Activated CD4-positive, alpha-beta T cell treated with anti-CD3 and anti-CD28 coated beads, Interleukin-2, Interleukin-6, amounts not matched to agents 100 ng/mL and 50 ng/mL, durations not matched to agents 16 hours and 8 hours (primary cell): Measurements from ENCODE around the gene NFX1.
A peak's percentile ranks its signal among the peaks of the same experiment; 100 is the strongest.

Experiments
- DNase-seq: peaks from one replicate; pipeline ENCODE4 v3.0.0-alpha.2; 2020

The NFX1 gene

DNA sequence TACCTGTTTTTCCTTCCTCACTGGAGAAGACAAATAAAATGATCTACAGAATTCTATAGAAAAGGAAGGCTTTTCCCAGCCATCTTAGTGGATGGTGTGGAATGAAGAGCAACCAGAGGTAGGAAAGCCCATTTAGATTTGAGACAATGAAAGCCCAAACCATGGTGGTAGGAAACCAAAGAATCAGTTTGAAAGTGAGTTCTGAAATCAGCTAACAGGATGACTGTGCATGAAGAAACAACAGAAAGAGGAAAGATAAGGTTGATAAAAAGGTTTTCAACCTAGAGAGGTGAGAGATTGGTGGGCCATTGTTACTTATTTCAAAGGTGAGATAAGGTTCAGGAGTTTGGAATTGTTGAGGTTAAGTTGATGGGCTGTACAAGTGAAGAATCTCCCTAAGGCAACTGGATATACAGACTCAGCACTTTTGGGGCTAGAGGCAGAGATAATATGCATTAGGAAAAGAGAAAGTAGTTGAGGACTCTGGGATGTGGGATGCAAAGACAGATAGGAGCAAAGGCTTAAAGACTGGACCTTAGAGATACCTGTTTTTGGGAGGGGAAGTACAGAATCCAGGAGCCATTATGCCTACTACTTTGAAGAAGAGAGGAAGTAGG is 23.1 kb upstream of the NFX1 start:
- DNase-seq: peak; percentile 58

DNA sequence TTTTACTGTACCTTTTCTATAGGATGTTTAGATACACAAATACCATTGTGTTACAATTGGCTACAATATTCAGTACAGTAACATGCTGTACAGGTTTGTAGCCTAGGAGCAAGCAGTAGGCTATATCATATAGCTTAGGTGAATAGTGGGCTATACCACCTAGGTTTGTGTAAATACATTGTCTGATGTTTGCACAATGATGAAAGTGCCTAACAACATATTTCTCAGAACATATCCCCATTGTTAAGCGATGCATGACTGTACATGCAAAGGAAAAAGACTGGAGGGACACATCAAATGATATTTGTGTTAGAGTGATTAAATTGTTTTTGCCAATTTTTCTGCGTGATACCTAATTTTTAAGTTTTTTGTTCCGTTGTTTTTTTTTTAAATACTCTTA is 20.2 kb upstream of the NFX1 start:
- no peak for DNase-seq

DNA sequence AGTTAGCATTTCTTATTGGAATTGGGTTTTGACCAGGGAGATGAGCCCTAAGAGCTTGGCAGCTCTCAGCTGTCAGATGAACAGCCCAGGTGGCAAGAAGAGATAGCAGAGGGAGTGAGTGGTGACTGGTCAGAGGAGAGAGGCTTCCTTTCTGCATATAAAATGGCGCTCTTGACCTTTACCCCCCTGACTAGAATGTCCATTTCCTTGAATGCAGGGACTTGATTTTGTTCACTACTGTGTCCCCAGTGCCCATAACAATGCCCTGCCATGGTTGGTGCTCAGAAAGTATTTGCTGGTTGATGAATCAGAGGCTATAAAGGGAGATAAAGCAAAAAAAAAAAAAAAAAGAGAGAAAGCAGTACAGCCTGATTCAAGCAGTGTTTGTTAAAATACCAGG is 18.3 kb upstream of the NFX1 start:
- DNase-seq: no peak

DNA sequence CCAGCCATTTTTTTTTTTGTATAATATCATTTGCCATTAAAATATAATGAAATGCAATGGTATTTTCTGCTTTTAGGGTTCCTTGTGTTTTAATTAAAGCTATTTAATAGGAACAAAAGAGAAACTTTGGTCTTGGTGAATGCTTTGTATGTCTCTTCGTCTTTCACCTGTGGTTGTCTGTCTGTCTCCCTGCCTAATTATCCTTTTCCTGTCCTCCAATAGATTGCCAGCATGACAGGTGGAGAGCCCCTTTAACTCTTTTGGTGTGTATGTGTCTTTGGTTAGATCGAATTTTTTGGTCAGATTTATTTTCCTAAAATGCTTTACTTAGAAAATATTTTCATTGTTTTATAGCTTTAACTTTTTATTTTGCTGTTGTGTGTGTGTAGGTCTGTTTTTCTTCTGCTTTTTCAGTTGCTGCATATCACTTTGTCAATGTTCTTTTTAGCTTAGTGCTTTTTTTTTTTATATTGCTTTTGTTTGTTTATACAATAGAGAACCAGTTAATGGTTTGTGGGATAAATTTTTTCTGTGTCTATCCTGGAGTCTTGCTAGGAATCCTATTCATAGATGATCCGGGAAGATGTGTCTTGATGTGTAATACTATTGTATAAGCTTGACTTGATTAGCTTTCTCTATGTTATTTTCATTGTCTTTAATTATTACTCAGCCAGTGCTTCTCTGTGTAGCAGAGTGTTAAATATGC is 16.9 kb upstream of the NFX1 start:
- no peak for DNase-seq

DNA sequence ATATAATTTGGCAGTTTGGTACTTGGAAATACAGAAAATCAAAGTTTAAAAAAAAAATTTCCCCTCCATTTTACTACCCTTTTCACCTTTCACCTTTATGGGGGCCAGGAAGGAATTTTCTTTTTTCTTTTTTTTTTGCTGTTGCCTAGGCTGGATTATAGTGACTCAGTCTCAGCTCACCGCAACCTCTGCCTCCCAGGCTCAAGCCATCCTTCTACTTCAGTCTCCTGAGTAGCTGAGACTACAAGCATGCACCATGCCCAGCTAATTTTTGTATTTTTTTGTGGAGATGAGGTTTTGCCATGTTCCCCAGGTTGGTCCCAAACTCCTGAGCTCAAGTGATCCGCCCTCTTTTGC is 16.4 kb upstream of the NFX1 start:
- no peak for DNase-seq

DNA sequence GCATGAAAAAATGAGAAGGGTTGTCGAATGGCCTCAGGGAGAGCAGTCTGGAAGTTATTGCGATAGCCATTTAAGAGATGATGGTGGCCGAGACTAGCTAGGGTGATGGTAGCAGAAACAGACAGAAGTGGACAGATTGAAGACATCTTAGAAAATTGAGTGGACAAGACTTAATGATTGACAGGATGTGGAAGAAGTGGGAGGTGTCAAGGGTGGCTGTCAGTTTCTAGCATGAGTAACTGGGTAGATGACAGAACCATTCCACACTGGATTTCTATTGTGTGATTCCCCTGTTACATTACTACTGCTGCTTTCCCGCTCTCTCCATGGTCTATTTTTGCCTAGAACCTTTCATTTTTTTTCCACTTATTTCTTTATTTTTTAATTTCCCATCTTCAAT is 12.8 kb upstream of the NFX1 start:
- no peak for DNase-seq

GRCh38 chr9:33285502-33285901 is 4.8 kb upstream of the NFX1 start:
- no peak for DNase-seq

- DNase-seq: peak; percentile 79
These were observed 3.2 kb upstream of the NFX1 start for GRCh38 chr9:33287087-33287490.

- no peak for DNase-seq
These were observed 2.1 kb upstream of the NFX1 start for GRCh38 chr9:33288235-33288634.

DNA sequence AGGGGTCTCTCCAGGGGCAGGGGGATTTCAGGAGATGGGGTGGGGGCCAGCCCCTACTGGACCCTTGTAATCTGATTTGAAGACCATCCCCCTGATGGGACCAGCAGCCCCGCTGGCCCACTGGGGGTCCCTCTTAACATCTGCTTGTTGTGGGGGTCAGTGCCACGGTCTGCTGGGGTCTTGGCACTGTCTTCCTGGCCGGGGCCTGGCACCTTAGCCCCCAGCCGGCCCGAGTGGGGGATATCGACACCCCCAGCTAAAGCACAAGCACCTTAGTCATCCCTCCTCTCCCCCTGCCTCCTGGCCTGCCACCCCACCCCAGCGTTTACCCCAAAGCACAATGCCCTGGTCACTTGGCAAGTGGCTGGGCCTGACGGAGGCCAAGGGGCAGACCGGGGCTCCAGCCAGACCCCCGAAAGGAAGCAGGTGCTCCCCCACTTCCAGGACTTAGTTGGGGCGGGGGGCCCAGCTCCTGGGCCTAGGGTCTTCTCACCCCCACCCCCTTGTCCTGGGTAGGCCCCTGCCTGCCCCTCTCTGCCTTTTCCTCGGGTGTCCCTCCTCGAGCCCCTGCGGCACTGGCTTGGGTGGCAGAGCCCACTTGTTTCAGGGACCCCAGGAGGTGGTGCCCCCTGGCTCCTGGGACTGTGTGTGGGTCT is 1.4 kb upstream of the NFX1 start:
- DNase-seq: no peak

- no peak for DNase-seq
These were observed 820 bp upstream of the NFX1 start for GRCh38 chr9:33289496-33289895.

DNA sequence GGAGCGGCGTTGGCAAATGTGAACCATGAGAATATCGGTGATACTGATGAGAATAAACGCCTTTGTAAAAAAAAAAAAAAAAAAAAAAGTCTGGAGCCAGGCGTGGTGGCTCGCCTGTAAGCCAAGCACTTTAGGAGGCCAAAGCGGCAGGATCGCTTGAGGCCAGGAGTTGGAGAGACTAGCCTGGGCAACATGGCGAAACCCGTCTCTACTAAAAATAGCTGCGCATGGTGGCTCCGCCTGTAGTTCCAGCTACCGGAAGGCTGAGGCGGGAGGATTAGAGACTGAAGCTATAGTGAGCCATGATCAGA is 425 bp upstream of the NFX1 start:
- DNase-seq: no peak

DNA sequence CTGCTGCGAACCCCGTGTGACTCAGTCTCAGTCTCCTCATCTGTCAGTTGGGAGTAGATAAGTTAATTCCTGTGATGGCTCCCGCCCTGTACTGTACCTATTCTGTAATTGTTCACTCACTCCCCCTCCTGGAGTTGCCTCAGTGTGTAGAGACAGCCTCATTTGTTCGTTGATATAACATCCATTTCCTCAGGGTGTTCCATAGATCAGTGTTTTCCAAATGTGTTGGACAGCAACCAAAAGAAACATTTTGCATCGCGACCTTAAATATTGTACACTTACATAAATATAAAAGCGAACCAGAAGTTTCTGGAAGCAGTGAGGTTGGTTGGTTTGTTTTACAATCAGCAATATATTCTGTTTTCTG is 698 bp downstream of the NFX1 start:
- no peak for DNase-seq

GRCh38 chr9:33291901-33292300 is 1.6 kb downstream of the NFX1 start:
- peak; percentile 57 for DNase-seq

GRCh38 chr9:33293782-33294181 is 3.5 kb downstream of the NFX1 start:
- DNase-seq: no peak

DNA sequence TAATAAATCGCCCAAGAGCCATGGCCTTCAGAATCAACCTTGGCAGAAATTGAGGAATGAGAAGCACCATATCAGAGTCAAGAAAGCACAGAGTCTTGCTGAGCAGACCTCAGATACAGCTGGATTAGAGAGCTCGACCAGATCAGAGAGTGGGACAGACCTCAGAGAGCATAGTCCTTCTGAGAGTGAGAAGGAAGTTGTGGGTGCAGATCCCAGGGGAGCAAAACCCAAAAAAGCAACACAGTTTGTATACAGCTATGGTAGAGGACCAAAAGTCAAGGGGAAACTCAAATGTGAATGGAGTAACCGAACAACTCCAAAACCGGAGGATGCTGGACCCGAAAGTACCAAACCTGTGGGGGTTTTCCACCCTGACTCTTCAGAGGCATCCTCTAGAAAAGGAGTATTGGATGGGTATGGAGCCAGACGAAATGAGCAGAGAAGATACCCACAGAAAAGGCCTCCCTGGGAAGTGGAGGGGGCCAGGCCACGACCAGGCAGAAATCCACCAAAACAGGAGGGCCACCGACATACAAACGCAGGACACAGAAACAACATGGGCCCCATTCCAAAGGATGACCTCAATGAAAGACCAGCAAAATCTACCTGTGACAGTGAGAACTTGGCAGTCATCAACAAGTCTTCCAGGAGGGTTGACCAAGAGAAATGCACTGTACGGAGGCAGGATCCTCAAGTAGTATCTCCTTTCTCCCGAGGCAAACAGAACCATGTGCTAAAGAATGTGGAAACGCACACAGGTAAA is 4.5 kb downstream of the NFX1 start:
- DNase-seq: no peak

DNA sequence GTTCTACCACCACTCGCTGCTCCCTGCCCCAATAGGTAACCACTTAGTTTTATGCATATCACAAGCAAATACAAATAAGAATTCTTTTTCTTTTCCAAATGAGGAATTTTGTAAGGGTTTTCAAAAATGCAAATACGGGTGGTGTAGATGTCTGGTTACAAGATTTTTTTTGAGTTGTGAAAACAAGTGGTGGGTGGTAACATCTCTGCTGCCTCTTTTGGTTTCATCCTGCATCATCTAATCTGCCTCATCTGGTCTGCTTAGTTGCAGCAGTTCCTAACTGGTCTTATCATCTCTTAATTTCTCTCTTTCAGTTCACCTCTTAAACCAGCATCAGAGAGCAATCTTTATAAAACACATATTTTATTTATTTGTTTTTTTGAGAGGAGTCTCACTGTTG is 5.3 kb downstream of the NFX1 start:
- peak; percentile 59 for DNase-seq

DNA sequence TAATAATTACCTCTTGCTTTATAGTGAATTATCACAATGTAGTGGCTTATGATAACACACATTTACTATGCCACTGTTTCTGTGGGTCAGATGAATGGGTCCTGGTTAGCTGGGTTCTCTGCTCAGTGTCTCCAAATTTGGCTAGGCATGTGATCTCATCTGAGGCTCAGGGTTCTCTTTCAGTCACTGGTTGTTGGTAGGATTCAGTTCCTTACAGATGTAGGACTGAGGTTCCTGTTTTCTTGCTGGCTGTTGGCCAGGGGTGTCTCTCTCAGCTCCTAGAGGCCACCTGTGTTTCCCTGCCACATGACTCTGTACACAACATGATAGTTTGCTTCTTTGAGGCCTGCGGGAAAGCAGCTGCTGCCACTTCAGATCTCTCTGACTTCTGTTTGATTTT is 7.1 kb downstream of the NFX1 start:
- DNase-seq: no peak

DNA sequence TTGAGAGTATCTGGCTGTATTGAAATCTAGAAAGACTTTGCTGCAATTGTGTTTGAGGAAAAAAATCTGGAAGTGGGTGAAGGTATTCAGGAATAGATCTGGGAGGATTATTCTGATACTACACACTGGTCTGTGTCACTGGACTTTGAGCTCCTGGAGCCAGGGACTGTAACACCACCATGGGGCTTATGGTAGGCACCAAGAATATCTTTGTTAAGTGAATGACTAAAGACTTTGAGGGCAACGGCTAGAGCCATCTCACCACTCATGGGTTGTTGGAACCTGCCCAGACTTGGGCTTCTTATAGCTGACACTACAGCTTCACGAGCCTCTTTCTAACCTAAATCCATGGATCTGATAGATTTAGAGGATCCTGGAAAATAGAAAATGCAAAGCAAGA is 10.2 kb downstream of the NFX1 start:
- no peak for DNase-seq

- DNase-seq: no peak
These were observed 14.0 kb downstream of the NFX1 start for GRCh38 chr9:33304362-33304761.

DNA sequence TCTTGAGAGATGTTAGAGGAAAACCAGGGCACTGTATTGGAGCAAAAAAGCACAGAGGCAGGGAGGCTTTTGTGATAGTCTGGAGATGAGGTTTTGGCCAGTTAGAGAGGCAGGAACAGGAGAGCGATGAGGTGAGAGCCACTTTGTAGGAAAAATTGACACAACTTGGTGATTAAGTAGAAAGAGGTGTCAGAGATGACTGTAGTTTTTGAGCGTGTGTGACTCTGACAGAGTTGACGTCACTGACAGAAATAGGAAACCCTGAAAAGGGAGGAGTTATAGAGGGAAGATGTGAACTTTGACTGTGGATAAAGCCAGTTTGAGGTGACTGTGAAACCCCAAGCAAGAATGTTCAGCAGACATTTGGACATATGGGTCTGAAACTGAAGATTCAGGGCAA is 15.7 kb downstream of the NFX1 start:
- DNase-seq: peak; percentile 80

DNA sequence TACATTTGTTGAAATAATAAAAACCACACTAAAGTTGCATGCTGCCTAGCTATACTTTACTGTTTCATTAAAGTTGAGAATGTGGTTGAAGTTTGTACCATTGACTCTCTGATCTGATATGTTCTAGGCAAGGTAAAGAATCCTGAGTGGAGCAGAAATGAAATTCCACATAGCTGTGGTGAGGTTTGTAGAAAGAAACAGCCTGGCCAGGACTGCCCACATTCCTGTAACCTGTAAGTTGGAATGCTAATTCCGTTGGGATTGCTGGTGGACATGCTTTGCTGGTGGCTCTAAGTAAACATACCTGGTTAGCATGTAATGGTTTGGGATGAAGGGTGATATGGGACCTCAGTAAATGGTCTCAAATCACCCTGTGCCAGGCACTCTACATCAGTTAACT is 16.8 kb downstream of the NFX1 start:
- no peak for DNase-seq

DNA sequence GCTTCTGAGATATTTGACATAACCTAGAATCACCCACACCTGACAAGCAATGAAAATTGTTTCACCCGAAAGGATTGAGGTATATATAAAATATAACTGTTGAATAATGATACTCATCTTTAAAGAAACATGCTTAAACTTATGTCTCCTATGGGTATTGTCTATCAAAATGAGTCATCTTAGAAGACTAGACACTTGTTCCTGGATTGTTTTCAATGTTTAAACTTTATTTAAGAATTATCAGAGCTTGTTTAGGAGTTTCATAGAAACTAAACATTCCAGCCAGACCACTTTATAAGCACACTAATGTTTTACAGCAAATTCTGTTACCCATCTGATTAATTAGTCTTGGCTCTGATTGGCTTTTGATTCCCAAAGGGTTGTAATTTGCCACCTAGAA is 19.6 kb downstream of the NFX1 start:
- no peak for DNase-seq

GRCh38 chr9:33310748-33311147 is 20.4 kb downstream of the NFX1 start:
- DNase-seq: no peak
